Amniotic stem cell (primary cell): ENCODE data around the gene SLC30A4.
"Not testable (repeated sequence)": the region's sequence is repeated elsewhere in the genome, so short reads cannot be mapped to it uniquely, and the experiment has no call there.

Experiments used
- DNase-seq: peaks from one replicate; lab custom pipeline; 2025; lab: John Stamatoyannopoulos, UW

Gene SLC30A4

GRCh38 chr15:45510758-45511280 is 11.7 kb downstream of the SLC30A4 start:
- no peak for DNase-seq

DNA sequence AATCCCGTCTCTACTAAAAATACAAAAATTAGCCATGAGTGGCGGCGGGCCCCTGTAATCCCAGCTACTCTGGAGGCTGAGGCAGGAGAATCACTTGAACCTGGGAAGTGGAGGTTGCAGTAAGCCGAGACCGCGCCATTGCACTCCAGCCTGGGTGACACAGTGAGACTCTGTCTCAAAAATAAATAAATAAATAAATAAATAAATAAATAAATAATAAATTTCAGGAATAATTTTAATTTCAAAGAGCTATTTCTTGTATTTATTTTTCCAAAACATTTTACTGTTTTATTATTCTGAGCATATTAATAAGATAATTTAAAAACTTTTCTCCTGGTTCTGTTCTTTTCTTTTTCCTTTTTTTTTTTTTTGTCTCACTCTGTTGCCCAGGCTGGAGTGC is 15.4 kb downstream of the SLC30A4 start:
- DNase-seq: not testable (repeated sequence)

- DNase-seq: no peak
These were observed 23.1 kb downstream of the SLC30A4 start for GRCh38 chr15:45499426-45499825.

- DNase-seq: no peak
These were observed 23.9 kb downstream of the SLC30A4 start for GRCh38 chr15:45498701-45499100.

DNA sequence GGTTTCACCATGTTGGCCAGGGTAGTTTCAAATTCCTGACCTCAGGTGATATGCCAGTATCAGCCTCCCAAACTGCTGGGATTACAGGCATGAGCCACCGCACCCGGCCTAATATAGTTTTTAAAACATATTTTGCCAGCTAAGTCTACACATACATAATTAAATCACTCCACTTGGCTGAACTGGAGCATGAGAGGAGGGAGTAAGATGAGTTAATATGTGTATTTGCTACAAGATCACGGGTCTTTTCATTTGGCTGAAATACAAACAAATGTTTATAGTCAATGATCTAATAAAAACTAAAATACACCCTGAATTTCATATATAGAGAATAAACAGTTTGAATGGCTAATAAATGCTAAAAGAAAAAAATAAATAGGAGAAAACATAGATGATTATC is 25.3 kb downstream of the SLC30A4 start:
- no peak for DNase-seq

GRCh38 chr15:45496658-45497057 is 25.9 kb downstream of the SLC30A4 start:
- no peak for DNase-seq

DNA sequence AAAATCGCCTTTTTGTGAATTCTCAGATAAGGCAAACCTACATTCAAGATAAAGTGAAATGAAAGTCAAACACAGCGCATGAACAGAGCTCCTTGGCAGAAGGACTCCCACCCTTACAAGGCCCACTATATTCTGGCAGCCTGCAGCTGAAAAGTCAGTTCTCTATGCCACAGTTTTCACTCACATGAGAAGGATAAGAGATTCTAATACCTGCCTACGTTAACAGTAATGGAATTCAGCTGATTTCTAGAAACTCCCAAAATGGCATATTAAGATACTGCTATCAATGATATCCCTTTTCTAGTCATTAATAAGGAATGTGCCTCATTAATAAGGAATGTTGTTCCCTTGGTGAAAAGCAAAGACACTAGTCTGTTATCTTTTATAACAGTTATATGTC is 27.0 kb downstream of the SLC30A4 start:
- DNase-seq: no peak

DNA sequence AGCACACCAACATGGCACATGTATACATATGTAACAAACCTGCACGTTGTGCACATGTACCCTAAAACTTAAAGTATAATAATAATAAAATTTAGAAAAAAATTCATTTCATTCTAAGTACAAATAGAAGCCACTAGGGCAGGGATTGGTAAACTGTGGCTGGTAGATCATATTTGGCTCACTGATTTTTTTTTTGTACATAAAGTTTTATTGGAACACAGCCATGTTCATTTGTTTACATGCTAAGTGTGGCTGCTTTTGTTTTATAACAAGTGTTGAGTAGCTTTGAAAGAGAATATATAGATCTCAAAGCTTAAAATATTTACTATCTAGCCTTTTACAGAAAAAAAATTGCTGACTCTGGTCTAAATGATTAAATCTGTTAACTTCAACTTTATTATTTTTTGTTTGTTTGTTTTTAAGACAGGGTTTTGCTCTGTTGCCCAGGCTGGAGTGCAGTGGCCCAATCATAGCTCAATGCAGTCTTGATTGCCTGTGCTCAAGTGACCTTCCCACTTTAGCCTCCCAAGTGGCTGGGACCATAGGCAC is 32.8 kb downstream of the SLC30A4 start:
- no peak for DNase-seq

- no peak for DNase-seq
These were observed 36.2 kb downstream of the SLC30A4 start for GRCh38 chr15:45486317-45486716.

DNA sequence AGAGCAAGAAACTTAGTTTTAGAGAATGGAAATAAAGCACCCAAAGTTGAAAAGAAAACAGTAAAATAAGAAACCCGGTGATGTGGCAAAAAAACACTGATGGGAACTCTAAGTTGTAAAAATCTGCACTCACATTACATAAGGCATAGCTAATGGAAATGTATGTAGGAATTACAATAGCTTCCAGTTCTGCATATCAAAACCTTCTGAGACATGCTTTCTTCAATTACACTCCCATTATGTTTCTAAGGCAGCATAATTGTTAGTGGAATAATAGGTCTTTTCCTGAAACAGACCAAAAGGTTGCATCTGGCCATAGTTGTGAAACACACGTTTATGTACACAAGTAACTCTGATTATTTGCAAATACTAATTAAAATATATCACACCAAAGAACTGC is 41.4 kb downstream of the SLC30A4 start:
- DNase-seq: no peak

DNA sequence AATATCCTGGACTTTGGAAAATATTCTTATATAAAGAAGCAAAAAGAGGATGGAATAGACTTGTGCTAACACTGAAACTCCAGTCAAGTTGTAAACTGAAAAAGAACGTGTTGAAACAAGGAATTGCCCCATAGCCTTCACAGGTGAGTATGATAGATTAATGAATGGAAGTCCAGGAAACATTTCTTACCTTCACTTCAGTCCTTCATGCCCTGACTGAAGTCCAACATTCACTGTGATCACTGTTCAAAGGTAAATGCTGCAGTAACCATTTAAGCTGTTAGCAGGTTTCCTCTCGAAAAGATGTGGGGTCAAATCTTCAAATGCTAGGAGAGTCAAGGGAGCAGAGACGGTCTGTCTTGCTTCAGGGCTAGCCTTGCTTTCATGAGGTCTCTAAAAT is 46.1 kb downstream of the SLC30A4 start:
- DNase-seq: no peak

- DNase-seq: no peak
These were observed 47.8 kb downstream of the SLC30A4 start for GRCh38 chr15:45474799-45475198.

DNA sequence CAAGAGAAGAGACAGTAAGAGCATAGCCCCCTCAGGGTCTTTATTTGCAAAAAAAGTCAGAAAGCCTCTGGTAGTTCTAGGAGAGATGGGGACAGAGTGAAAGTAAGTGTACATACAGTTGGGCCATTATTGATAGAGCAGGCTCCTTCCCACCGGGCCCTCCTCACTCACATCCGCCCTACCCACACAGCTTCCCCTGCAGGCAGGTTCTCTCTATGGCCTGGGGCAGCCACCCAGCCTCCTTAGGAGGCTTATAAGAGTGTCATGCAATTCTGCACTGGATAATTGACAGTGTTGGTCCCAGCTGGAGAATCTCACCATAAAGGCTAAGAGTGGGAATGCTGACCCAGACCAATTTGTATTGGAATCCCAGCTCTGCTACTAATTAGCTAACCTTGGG is 49.5 kb downstream of the SLC30A4 start:
- DNase-seq: no peak

- no peak for DNase-seq
These were observed 51.4 kb downstream of the SLC30A4 start for GRCh38 chr15:45471151-45471550.

- DNase-seq: no peak
These were observed 53.1 kb downstream of the SLC30A4 start for GRCh38 chr15:45469441-45469840.

GRCh38 chr15:45469027-45469426 is 53.5 kb downstream of the SLC30A4 start:
- DNase-seq: no peak

GRCh38 chr15:45468294-45468693 is 54.3 kb downstream of the SLC30A4 start:
- DNase-seq: no peak

DNA sequence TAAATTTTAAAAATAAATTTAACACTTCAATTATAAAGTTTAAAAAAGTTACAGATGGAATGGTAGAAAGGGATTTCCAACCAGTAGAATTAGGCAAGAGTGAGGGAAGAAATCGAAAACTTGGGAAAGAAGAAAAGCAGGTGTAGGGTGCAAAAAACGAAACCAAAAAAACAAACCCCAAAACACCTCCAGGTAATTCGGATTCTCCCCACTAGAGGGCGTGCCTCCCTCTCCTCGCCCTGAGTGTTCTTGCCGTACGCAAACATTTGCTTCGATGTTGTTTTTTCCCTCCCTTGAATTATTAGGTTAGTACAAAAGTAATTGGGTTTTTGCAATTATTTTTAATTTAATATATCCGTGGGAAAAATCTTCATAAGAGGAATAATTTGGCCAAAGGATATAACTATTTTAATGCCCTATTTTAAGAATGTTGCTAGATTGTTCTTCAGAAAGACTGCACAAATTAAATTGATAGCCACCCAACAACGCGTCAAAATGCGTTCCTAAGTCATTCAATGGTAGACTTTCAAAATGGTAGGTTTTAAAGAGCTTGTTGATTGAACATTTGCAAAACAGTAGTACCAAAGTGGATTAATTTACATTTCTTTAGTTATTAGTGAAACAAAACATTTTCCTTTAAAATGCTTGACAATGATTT is 63.7 kb downstream of the SLC30A4 start:
- no peak for DNase-seq

DNA sequence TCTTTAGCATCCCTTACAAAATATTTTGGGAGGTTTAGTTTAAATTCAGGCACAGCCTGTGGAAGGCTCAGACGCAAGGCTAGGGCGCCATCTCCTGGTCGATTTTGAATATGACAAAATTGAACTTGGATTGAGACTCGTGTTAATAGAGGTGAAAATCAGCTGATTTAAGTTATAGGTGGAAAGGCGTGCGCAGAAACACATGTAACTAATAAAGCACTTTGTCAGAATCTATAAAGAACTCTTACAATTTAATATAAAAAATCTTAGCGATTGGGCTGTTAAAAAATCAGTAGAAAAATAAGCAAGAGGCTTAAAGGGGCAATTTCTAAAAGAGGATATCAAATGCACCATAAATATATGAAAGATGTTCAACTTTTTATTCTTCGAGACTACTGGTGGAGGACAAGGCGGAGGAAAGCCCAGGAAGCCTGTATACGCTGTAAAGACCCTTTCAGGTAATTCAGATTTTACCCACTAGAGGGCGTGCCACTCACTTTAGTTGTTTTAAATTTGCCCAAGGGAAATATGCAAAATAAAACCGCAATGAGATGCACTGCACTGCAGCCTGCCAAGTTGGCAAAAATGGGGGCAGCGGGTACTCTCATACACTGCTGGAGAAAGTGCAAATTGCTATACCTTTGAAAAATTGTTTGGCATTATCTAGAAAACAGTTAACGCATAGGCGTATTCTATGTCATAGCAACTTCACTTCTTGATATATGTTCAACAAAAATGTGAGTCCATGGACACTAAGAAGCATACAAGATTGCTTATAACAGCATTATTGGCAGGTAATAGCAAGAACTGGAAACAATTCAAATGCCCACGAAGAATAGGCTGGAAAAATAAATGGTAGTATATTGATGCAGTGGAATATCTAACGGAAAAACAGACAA is 64.7 kb downstream of the SLC30A4 start:
- peak; percentile 82 for DNase-seq

- no peak for DNase-seq
These were observed 65.3 kb downstream of the SLC30A4 start for GRCh38 chr15:45457220-45457619.

- peak; percentile 97 for DNase-seq
These were observed 66.1 kb downstream of the SLC30A4 start for GRCh38 chr15:45456212-45457106.

DNA sequence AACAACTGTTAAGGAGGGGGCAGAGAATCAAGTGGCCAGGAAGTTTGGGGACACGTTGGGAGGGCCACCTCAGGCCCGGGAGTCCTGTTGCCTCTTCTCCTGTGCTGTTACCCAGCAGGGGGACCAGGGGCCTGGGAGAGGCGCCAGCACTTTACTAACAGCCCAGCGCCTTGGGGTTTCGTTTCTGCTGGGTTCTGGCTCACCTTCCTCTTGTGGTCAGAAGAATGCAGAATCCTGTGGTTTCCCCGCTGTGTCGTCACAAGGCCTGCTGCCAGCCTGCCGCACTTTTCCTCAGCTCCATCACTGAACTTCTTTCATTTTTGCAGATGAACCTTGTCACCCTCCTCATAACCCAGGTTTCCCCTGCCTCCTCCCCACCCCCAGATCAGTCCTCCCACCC is 67.7 kb downstream of the SLC30A4 start:
- peak; percentile 87 for DNase-seq
